Omental fat pad (tissue), 4 donors: ENCODE results near the gene LPO. TPM values are rescaled to one million over a fixed set of nuclear protein-coding genes. Genes with fewer than 3 reads are reported as not detected.

ENCODE experiments used
- ATAC-seq: fragments of 150-250 bp; one replicate; pipeline ENCODE4 v1.9.1; 2016; ENCODE audit warnings: mild to moderate bottlenecking, moderate library complexity; ENCODE audit not compliant: low FRiP score
- DNase-seq: peaks from one replicate; pipeline ENCODE4 v3.0.0-alpha.2; 2019; ENCODE audit warnings: low spot score
- total RNA-seq, 4 donors: library from RNA; depleted of rRNA; stranded (reverse); fragments of >200 nt; gene quantifications; one replicate each; pipeline ENCODE4 v1.1.0, GENCODE V29; 2016
- TF ChIP-seq, protein P1 (sequence below), 3 donors: fragments of 450-650 bp; IDR thresholded peaks; one replicate each; pipeline ENCODE4 v1.5.1; 2016 to 2017; ENCODE audit warnings: antibody characterized with exemption in 3 of 3, mild to moderate bottlenecking in 3 of 3, moderate library complexity in 2 of 3

Gene LPO
- total RNA-seq, 4 donors from 2014 or later, result 0.46 TPM; not detected in 3

DNA sequence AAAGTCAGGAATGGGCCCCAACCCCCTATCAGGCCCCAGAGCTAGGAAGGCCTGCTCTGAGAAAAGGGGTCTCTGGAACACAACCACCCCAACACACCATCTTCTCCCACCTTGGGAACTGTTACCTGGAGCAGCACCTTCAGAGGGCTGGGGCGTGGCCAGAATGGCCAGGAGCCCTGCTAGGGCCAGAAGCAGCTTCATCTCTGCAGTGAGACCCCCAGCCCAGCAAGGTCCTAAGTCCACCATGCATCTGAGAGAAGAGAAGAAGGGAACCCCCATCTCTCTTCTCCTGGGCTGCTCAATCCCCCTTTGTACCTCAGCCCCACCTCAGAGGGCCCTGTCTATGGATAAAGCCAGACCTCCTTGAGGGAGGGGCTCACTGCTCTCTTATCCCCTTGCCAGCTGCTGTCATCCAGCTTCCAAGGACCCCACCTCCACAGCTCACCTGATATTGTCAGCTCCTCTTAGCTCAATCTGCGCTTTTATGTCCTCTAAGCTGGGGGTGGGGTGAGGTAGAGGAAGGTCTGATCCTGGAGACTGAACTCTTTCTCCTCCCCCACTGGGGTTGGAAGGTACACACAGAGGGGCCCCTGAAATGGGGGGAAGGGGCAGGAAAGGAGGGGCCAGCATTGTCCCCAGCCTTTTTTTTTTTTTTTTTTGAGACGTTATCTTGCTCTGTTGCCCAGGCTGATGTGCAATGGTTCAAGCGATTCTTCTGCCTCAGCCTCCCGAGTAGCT, 42.3 kb downstream of the LPO start, which contains the start of gene MPO:
TSS of gene MPO (minus strand) at position 456 of the 738 bp plus-strand sequence. CDS start at position 279, 177 bp downstream.
- ATAC-seq (no peak), DNase-seq (no peak)
- TF ChIP-seq, protein P1, sequence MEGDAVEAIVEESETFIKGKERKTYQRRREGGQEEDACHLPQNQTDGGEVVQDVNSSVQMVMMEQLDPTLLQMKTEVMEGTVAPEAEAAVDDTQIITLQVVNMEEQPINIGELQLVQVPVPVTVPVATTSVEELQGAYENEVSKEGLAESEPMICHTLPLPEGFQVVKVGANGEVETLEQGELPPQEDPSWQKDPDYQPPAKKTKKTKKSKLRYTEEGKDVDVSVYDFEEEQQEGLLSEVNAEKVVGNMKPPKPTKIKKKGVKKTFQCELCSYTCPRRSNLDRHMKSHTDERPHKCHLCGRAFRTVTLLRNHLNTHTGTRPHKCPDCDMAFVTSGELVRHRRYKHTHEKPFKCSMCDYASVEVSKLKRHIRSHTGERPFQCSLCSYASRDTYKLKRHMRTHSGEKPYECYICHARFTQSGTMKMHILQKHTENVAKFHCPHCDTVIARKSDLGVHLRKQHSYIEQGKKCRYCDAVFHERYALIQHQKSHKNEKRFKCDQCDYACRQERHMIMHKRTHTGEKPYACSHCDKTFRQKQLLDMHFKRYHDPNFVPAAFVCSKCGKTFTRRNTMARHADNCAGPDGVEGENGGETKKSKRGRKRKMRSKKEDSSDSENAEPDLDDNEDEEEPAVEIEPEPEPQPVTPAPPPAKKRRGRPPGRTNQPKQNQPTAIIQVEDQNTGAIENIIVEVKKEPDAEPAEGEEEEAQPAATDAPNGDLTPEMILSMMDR (IDR thresholded peaks at IDR 0.05), result no peak

DNA sequence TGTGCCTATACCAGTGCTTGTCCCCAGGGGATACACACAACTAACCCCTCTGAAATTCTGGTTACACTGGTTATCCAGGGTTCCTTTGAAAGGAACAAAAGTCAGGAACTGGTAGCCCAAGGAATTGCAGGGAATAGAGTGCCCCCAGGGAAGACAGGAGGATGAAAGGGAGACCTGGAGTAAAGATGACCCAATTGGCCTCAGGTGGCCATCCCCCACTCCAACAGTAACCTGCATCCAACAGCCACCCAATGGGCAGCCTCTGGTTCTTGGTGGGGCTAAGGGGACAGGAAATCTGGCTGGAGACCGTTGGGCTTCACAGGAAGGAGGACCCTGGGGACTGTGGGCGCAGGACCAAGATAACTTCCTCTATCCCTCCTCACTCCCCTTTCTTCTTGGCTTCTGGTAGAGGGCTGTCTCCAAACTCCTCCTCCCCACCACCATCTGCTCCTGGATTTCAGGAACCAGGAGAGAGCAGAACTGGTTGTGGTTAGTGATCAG, 43.2 kb downstream of the LPO start:
- TF ChIP-seq, protein P1 (IDR thresholded peaks at IDR 0.05), result no peak
- no peak for DNase-seq

DNA sequence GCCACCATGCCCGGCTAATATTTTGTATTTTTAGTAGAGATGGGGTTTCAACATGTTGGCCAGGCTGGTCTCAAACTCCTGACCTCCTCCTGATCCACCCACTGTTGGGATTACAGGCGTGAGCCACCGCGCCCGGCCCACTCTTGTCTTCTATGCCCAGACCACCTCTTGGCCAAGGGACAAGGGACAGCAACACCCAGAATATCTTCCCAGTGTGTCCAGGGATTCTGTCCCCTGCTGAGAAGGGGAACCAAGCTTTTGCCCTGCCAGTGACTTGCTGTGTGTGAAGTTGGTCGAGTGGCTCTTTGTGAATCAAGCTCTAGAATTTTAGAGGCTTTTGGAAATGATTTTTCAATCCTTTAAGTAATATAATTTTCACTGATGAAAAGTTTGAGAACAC, 44.1 kb downstream of the LPO start:
- ATAC-seq (no peak), DNase-seq (no peak)
- TF ChIP-seq, protein P1 (IDR thresholded peaks at IDR 0.05), result no peak

More for the DNA sequence above, 43.2 kb downstream of the LPO start:
- ATAC-seq, result no peak

DNA sequence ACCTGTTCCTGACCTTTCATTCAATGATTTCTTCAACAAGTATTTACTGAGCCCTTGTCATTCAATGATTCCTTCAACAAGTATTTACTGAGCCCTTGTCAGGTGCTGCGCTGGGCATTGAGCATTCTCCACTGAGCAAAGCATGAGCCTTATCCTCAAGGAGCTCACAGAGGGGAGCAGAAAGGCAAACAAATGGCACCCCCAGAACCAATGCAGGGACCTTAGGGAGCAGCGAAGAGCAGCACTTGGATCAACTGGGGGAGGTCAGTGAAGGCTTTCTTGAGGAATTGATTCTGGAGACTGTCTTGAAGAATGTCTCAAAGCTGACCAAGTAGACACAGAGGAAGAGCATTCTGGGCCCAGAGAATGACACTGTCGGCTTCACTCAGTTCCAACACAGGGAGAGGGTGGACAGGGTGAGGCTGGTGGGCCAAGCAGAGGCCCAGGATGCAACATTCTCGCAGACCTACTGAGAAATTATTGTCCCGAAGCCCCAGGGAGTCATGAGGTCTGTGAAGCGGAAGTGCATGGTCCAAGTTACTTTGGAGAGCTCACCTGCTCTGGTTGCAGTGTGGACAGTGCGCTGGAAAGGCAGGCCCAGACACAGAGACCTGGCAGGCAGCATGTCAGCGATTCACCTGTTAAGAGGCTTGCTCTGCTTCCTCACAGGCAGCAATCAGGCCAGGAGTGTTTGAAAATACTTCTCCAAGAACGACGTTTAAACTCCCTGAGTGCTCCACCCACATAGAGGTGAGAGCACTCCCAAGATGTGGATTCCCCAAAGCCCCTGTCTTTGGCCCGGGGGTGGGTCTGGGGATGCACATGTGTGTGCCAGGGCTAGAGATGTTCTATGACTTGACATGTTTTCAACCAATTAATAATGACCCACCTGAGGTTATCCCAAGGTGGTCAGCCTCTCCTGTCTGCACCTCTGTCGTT, 45.6 kb downstream of the LPO start:
- no peak for ATAC-seq
- TF ChIP-seq, protein P1 (IDR thresholded peaks at IDR 0.05), result no peak
- no peak for DNase-seq

DNA sequence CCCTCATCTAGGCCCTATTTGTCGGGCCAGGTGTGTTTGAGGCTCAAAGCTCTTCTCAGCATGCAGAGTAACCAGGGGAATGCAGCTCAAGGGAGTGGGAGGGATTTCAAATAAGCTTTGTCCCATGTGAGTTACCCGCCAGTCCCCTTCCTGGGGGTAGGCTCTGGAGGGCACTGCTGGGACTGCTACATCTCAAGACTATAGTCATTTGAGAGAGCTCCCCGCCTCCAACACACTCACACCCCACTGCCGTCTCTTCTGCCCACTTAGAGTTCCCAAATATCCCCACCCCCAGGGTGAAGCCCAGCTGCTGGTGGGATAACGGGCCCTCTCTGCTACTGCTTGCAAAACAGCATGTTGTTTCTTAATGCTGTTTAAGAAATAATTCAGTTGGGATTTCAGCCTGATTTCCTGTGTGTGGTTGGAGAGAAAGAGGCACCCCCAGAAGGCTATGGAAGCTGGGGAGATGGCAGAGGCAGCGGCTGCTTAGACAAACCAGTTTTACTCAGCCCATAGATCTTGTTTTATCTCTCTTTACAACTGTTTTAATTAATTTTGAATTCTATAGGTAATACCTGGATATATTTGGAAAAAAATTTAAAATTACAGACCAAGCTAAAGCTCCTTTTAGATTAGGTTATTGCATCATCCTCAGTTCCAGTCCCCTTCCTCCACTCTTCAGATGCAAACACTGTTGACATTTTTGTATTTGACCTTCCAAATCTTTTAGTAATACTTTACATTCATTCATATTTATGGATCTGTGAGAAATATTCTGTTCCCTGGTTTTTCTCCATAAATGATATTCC, 46.4 kb downstream of the LPO start:
- ATAC-seq (no peak), DNase-seq (no peak)
- TF ChIP-seq, protein P1 (IDR thresholded peaks at IDR 0.05), result no peak

DNA sequence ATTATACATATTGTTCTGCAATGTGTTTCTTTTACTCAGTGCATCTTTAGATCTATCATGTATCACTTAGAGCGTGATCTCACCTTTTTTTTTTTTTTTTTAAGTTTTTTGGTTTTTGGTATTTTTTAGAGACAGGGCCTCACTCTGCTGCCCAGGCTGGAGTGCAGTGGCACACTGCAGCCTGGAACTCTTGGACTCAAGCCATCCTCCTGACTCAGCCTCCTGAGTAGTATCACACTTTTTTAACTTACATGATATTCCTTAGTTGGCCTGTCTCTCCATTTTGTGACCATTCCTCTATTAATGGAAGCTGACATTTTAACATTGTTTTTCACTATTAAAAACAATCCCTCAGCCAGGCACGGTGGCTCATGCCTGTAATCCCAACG, 47.0 kb downstream of the LPO start:
- TF ChIP-seq, protein P1 (IDR thresholded peaks at IDR 0.05), result no peak
- ATAC-seq (no peak), DNase-seq (no peak)
